IPS DF 19.7 (cell line): ENCODE results near the gene FOXP1.

Source experiments
- DNase-seq: peaks from one replicate; pipeline ENCODE4 v3.0.0-alpha.2; 2013; ENCODE audit warnings: low read depth, low spot score

Gene FOXP1

DNA sequence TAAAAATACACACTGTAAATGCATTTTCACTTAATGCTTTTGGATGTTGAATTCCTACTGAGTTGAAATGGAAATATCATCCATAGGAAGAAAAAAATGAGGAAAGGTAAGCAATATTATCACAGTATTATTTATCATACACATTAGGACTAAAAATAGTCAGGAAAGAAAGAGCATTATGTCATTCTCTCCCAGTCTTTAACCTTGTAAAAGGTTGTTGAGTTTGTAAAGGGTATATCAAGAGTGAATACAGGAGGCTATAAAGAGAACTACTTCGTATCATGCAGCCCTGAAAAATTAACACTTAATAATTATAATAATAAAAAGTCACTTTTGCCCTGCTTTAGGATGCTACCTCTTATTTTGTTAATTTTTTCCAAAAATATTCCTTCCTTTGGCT, 395.8 kb downstream of the FOXP1 start:
- no peak for DNase-seq

DNA sequence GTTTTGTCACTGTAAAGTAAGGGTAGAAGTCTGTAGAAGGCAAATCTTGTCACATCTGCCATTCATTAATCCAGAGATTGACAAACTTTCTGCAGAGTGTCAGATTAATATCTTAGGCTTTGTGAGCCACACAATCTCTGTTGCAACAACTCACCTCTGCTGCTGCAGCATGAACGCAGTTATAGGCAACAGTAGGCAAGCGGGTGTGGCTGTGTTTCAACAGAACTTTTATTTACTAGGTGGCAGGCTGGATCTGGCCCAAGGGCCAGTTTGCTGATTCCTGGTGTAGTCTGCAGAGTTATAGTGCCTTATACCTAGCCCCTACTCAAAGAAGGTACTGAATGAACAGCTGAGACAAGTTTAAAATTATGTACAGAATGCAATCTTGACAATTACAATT, 396.7 kb downstream of the FOXP1 start:
- no peak for DNase-seq

DNA sequence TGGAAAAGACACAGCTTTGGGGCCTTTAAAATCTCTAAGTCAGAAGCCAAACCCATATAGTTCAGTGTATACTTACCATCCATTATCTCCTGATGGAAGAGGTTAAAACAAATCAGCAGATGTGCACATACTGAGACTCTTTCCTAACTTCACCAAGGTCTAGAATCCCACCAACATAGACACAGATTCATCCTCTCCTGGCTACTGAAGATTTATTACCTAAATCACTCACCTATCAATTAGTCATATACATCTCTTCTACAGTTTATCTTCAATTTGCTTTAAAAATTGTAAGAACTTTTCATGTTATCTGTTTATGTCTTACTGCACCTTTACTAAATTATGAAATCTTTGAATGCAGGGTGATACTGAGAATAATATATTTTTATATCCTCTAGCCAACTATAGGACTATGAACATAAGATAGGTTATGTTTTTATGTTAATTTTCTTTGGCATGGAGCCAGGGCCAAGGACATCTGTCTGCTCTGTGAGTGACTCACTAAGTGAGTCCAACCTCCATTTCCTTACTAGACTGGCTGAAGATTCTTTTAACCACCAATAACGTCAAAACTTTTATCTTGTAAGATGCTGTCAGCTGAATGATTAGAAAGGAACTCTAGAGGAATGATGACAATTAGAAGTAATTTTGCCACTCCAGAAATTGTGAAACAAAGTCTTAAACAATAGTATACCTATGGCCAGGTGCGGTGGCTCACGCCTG, 397.6 kb downstream of the FOXP1 start:
- DNase-seq, result no peak

DNA sequence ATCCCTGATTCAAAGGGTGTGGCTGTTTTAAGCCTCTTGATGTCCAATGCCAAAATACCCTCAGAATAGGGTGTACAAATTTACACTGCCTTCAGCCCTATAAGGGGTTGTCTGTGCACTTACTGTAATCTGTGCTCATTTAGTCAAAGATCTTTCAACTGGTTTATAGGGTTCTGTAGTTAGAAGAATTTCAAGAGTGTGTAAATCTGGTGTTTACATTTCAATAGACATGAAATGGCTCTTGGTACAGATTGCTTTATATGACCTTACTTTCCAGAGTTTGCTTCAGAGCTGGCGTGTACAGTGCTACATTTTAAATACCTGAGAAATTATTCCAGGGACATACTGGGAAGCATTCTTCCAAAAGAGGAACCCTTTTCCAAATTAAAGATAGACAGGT, 399.3 kb downstream of the FOXP1 start:
- DNase-seq, result no peak

DNA sequence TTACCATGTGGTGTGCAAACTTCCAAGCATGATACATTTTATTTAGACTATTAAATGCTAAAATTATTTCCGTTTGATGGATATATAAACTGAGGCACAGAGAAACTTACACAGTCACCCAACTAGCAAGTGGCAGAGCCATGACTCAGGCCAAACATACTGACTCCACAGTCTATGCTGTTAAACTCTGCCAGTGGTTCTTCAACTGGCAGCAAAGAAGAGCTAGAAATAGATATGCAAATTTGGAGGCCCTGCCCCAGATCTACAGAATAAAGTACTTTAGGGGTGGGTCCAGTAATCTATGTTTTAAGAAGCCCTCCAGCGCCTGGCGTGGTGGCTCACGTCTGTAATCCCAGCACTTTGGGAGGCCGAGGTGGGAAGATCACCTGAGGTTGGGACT, 400.0 kb downstream of the FOXP1 start:
- no peak for DNase-seq

DNA sequence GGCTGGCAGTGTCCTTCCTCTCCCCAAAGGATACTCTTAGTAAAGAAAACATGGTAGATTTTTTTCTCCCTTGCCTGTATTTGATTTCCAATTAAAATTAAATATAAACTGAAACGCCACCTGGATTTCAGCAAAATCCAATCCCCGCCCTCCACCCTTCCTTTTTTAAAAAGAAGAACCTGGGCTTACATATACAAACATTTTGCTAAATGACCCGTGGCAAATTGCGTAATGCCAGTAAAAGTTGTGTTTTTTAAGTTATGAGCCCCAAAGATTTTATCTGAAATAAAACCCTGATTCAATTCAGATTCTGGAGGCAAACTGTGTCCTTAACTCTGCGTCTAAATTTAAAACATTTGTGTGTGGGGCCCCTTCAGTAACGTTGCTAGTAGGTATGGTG, 403.0 kb downstream of the FOXP1 start:
- DNase-seq, result no peak

DNA sequence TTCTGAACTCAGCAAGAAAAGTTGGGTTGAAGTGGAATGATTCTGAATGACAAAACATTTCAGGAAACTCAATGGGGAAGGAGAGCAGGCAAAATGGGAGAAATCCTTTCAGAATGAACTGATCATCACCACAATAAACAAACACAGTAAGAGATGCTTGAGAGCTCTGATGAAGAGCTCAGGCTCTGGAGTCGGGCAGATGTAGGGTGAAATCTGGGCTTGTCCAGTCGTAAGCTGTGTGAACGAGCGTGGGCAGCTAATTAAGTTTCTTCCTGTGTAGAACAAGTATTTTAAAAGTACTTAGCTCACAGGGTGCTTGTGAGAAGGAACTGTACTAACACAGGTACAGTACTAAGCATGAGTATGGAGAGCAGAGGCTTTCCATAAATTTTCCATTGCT, 406.2 kb downstream of the FOXP1 start:
- no peak for DNase-seq

DNA sequence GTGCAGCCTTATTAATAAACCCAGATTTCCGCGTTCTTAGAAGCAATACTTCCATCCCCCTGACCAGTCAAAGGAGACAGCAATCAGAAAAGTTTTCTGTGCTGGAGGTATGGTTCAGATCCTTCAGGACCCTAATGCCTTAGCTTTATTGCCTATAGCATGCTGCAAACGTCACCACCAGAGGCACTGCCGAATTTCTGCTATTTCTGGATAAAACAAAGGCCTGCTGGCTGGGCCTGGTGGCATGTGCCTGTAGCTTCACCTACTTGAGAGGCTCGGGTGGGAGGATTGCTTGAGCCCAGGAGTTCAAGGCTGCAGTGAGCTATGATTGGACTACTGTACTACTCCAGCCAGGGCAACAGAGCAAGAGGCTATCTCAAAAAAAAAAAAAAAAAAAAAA, 407.2 kb downstream of the FOXP1 start:
- DNase-seq, result no peak

DNA sequence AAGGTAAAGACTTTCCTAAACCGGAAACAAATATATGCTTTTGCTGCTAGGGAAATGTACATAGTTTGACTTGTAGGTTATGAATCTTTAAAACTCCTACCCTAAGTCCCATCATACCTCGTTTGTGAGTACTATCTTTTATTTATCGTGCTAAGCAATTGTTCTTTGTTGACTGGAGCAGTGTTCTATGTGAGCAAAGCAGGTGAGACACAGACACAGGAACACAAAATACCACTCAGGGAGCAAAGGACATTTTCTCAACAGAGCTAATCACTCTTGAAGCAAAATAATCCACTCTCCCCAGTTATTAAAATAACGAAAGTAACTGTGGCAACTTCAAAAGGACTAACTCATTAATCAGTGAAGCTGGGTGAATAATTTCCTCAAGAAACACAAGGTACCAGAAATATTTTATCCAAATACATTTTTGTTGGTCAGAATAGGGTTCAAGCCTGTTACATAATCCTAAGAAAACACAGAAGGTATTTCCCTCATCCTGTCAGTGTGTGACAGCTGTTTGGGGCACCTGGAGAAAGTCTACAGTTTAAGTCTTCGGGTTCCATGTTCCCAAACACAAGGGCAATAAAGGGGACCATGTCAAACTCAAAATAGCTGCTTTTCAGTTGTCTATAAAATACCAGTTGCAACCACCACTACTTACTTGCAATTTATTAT, 407.7 kb downstream of the FOXP1 start:
- DNase-seq, result no peak

DNA sequence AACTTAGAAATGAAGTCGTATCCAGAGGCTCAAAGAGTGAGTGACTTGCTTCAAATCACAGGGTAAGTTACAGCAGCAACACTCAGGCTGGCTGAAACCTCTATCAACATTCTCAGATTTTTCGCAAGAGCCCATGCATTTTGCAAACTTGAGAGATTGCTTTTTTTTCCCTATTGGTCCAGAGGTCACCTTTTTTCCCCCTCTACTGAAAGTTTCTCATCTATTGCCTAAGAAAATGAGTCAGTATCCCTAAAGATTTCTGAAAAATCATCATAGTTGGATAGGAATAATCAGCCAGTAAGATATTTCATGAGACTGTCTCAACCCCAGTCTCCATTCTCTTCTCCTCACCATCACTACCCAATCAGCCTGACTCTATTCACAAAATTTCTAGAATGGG, 410.6 kb downstream of the FOXP1 start:
- DNase-seq, result no peak

DNA sequence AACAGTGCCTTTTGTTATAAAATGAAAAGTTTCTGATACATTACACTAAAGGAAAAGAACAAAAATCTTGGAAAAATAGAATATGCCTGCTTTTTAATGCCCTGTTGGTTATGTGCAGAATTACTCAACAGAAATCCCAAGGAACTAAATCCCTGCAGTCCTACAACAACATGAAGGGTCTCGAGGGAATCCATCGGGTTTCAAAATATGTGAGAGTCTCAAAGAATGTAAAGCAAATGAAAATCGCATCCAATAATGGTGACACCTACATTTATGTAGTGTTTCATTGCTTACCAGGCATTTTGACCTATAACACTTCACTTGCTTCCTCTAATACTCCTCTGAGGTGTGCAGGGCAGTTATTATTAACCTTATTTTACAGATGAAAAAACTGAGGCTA, 411.3 kb downstream of the FOXP1 start:
- no peak for DNase-seq

DNA sequence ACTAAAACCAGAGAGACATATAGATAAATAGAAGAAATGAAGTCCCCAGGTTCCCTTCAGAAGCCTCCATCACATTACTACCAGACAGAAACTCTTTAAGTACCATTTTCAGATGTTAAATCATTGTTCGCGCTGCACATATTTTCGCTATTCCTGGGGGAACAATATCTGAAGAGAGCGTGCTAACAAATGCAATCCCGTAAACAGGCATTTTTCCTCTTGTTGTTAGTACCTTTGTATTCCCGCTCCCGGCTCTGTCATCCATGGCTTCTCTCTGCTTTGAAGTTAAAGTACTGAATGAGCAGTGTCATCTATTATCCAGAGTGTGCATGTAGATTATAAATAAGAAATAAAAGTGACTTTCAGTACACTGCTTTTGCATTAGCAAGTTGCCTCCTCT, 412.3 kb downstream of the FOXP1 start:
- DNase-seq, result no peak

DNA sequence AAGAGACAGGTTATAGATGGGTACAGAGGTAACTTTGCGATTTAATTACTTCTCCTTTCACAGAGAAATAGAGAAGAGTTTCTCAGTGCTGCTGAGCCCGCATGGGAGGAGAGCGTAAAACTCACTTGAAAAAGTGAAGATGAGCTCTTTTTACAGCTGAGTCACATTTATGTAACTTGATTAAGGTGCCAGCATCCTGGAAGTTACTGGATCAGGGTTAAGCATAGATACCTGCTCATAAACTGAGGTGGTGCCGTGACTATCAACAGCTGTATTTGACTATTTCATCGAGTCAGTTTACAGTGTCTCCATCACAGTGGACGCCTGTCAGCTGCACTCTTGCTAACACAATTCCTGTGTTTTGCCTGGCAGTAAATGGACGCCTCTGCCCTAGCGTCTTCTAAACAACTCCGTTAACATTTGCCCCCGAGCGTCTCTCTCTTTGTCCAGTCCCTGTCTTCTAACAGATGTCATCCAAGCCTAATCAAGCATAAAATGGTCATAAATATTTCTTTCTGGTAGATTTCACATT, 414.6 kb downstream of the FOXP1 start:
- DNase-seq, result no peak

DNA sequence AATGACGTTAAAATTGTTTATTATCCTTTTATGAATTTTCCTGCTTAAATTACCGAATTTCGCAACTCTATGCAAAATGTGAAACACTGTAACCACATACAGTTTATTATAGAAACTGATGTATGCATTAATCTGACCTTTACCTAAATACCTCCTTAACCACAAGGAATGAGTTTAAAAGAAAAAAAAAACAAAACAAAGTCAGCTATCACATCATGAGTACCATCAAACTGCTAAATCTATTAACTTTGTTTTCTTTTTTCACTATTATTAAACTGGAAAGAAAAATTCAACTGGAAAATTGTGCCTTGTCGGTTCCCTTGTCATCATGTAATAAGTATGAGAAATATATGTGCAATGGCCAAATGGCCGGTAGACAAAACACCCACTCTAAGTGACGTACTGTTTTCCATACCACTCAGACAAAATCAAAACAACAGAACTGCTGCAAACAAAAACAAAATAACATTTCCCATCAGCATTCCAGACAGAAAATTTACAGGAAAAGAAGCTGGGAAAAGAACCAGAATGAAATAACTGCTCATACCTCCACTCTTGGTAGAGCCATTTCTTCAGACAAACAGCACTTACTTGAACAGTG, 415.3 kb downstream of the FOXP1 start:
- DNase-seq, result no peak

DNA sequence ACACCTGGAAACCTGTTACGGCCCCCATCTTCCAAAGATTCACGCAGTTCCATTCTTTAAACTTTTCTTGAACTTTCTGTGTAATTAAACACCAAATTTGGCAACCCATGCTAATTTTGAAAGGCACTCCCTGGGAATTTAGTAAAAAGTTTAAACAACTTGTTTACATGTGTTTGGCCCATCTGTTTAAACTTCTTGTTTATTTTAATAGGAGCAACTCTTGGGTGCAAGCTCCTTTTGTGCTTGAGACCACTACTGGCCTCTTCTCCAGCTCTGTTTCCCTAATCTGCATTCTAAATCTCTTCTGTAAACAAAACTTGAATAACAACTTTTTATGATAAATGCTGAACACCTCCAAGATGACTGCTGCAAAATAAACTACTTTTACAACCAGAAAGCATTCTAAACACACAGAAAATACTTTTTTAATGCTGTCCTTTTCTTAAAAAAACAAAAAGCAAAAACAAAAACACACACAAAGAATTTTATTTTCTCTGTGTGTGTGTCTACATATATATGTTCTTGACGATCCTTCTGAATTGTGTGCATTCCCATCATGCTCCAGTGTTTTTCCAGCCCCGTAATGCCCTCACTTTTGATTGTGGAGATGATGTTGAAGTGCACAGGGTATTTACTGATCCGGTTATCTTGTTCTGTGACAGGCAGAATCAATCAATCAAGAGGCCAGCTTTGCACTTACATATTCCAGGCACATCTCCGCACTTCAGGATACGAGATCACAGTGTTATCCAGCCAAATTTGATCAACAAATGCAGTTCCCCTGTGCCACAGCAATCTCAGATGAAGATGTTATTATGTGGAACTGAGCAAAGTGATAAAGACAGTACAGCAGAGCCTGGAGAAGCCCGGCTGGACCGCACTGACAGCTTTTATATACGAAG, 416.9 kb downstream of the FOXP1 start:
- DNase-seq, result no peak

DNA sequence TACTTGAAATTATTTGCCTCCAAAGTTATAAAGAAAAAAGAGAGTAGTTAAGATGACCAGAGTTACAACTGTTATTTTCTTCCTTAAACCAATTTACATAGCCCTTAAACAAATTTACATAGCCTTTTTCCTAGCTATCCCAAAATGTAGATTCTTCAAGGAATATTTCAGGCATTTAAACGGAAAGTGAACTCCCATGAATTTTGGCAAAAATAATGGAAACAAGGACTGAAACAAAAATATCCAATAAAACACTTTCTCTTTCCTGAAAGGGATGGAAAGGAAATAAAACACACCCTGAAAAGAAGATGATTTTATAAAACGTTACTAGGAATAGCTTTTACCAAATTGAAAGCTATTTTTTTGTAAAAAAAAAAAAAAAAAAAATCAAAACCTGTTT, 418.6 kb downstream of the FOXP1 start:
- no peak for DNase-seq

DNA sequence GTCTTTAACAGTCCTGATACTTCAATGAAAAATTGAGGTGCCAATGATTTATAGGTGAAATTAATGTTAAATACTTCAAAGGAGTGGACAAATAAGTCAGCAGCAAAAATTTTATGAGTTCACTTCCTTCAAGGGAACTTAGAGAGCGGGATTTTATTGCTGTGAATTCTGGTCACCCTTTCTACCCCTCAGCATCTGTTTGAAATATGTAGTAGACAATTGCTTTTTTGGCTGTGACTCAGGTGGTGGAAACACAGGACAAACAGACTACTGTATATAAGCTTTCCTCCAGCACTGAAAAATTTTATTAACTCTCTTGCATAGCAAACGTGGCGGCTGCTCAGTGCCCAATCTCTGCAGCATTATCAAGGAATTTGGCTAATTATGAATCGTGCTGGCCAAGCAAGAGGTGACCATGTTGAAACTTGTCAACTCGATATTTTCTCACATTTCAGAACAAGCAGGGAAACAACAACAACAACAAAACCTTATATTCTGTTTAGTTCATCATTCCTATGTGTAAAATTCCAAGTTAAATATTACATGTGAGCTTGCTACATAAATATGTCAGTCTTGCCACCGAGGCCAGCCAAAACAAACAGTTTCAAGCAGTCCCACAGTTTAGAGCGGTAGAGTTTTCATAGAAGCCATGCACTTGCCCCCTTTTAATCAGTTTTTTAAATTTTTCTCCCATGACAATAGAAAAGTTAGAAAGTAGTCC, 420.2 kb downstream of the FOXP1 start:
- DNase-seq, result no peak

DNA sequence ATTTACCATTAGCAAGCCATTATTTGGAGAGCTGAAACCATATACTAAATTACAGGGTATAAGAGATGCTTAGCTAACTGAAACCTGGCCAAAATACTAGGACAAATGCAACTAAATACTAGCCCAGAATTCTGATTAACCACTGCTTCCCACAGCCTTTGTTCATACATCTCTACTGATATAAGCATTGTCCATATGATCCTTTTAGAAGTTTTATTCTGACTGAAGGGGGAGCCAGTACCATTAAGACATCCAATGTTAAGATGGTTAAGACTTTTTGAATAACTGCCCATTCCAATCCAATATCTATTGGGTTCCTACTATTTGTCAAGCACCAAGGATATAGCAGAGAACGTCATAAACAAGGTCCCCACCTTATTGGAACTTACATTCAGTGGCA, 421.3 kb downstream of the FOXP1 start:
- DNase-seq, result no peak

DNA sequence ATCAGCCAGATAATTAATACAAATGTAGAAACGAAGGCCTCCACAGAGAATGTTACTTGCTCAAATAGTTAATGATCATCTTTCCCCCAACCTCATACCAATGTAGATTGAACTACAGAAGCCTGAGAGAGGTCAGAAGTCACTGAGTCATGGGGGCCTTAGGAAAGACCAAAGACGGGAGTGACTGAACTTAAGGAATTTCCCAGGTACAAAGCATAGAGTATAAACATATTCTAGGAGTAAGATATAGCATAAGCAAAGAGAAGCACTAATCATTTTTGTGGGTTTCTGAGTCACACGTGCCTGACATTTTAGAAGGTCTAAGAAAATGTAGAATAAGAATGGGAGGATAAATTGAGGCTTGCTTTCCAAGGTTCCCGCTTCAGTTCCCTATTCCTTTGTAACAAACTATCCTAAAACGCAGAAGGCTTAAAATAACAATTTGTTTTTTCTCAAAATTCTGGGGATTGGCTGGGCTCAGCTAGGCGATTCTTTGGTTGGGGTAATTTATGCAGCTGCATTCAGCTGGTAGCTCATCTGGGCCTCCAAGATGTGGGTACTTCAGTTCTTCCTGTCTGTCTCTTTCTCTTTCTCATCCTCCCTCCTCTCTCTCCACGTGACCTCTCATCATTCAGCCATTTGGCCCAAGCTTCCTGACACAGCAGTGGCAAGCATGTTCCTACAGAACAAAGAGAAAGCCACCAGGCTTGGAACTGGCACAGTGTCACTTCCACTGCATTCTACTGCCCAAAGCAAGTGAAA, 422.6 kb downstream of the FOXP1 start:
- DNase-seq, result no peak

DNA sequence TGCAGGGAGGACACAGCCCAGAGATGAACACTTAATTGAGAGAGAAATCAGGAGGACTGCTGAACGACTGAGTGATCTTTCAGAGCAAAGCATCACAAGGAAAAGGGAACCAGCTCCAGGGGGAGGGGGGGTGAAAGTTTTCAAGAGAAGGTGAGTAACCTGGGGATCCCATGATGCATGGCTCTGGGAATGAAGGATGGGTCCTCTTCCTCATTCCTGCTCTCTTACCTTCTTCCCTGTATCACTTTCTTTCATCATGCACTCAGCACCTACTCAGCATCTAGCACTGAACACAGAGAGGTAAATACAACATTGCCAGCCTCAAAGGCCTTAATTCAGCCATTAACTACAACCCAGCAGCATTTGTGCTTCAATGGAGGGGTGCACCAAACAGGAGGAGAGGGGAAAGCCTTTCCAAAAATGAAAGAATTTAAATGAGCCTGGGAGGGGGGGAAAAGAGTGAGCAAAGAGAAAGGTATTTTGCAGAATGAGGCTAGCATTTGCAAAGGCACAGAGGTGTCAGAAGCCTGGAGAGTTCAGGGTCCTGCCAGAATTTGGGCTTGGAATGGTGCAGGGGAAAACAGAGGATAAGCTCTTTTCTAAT, 427.4 kb downstream of the FOXP1 start:
- no peak for DNase-seq
